ENCODE results near the gene NCKAP5. TPM values are rescaled to one million over a fixed set of nuclear protein-coding genes. Genes with fewer than 3 reads are reported as not detected.

The NCKAP5 gene
- total and polyA plus RNA-seq, 2 of the 8 experiments (the other 6 are each of a cell fraction or from before 2014, with no cell fraction given) = 0.27 to 0.86 TPM

DNA sequence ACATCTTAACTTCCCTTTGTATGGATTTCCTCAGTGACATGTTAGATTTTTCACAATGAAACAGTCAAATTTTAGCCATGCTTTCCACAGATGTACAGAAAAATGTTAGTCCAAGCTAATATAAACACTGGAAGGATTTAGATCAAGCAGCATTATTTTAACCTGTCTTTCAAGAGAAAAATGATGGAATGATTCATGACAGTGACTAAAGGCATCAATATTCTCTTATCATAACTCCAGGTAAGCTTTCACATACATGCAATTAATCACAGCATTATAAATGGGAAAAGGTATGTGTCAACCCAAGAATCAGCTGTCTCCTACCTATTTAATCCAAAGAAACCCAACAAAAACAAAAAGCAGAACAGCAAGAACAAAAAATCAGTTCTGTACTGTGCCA, 92.7 kb downstream of the NCKAP5 start:
- Histone ChIP-seq H3K27ac (ENCODE audit: low read depth, low read length) (no peak overlapping the region), H3K36me3 (ENCODE audit: control insufficient read depth in 2 of 4, insufficient read depth in 4 of 4, low read length in 3 of 4) (no peaks in the 10 kb centered on the region), H2AK5ac (ENCODE audit: low read depth, low read length) (no peak overlapping the region), H2BK5ac (ENCODE audit: low read depth, low read length) (no peak overlapping the region), H3K9ac (replicated peaks in 1 of 4; ENCODE audit: extremely low read depth in 1 of 4, low read depth in 3 of 4, low read length in 3 of 4) (no peak overlapping the region), H3K23ac (ENCODE audit: insufficient read length) (no peak overlapping the region), H3K56ac (replicated peaks; ENCODE audit: insufficient read length, low read depth, low read length) (no peak overlapping the region), H2BK20ac (ENCODE audit: low read length) (no peak overlapping the region), H3K18ac (ENCODE audit: extremely low read depth, low read length) (no peak overlapping the region), H3K79me1 (ENCODE audit: low read depth, low read length) (no peaks in the 10 kb centered on the region), H2AFZ (ENCODE audit: low read length) (no peak overlapping the region), H2BK12ac (ENCODE audit: low read depth, low read length) (no peak overlapping the region), H4K8ac (ENCODE audit: extremely low read depth, insufficient read depth, low read length) (no peak overlapping the region), H3K9me3 (ENCODE audit: insufficient read depth in 2 of 2, low read depth in 1 of 2, low read length in 1 of 2) (0 out of 4 replicates have a peak, but pooled peaks cover 0 to 3% of the 10 kb centered on the region in 2 experiments), H2BK15ac (ENCODE audit: low read length) (no peak overlapping the region), H2BK120ac (replicated peaks; ENCODE audit: low read depth, low read length) (no peak overlapping the region), H3K4me2 (ENCODE audit: insufficient read depth in 1 of 2, low read depth in 2 of 2, low read length in 2 of 2) (no peak overlapping the region), H4K91ac (replicated peaks; ENCODE audit: insufficient read length, low read length) (no peak overlapping the region), H3K4me1 (replicated peaks in 1 of 4; ENCODE audit: control insufficient read depth in 3 of 4, insufficient read depth in 4 of 4, low read length in 3 of 4) (no peaks in the 10 kb centered on the region), H3K4ac (replicated peaks; ENCODE audit: insufficient read length, low read depth, low read length) (no peak overlapping the region), H4K5ac (ENCODE audit: insufficient read length, low read depth, low read length) (no peak overlapping the region), H3K4me3 (ENCODE audit: extremely low read depth in 1 of 4, insufficient read depth in 2 of 4, low read depth in 3 of 4, low read length in 4 of 4) (no peak overlapping the region), H4K20me1 (replicated peaks in 1 of 2; ENCODE audit: control insufficient read depth in 1 of 2, insufficient read depth in 2 of 2, low read length in 2 of 2) (no peaks in the 10 kb centered on the region), H3K27me3 (replicated peaks in 1 of 4; ENCODE audit: control insufficient read depth in 3 of 4, extremely low read depth in 1 of 4, insufficient read depth in 3 of 4, low read length in 3 of 4) (peaks cover 0 to 1% (median 0%) of the 10 kb centered on the region in 4 experiments; a peak in 1 of 7 replicates), H3K23me2 (ENCODE audit: low read depth, low read length) (no peaks in the 10 kb centered on the region), H3K14ac (ENCODE audit: insufficient read length) (no peak overlapping the region), H3K79me2 (ENCODE audit: control insufficient read depth in 1 of 2, insufficient read depth in 2 of 2, low read length in 2 of 2) (no peaks in the 10 kb centered on the region)
- CTCF ChIA-PET (ENCODE audit: partially characterized antibody) = no interaction called here
- FAIRE-seq (no peak), DNase-seq (ENCODE audit: low read depth in 1 of 2, low spot score in 2 of 2) (no peak)
- POLR2A ChIA-PET (ENCODE audit: partially characterized antibody) = no interaction called here
- TF ChIP-seq KDM1A (IDR thresholded peaks at IDR 0.05; ENCODE audit: borderline replicate concordance, low read length) (no peak), TAF7 (optimal IDR thresholded peaks at IDR 0.05; ENCODE audit: borderline replicate concordance, low read depth, low read length) (no peak), EGR1 (IDR thresholded peaks at IDR 0.05; ENCODE audit: borderline replicate concordance, low read depth, low read length) (no peak), TCF12 (IDR thresholded peaks at IDR 0.05; ENCODE audit: low read depth, low read length) (no peak), PHF8 (conservative IDR thresholded peaks at IDR 0.05; ENCODE audit: low read depth, low read length) (no peak), SP1 (IDR thresholded peaks at IDR 0.05; ENCODE audit: low read depth, low read length) (no peak), RFX5 (IDR thresholded peaks at IDR 0.05; ENCODE audit: borderline replicate concordance, low read depth, low read length) (no peak), CHD1 (IDR thresholded peaks at IDR 0.05; ENCODE audit: low read depth, low read length) (no peak), RNF2 (IDR thresholded peaks at IDR 0.05; ENCODE audit: borderline replicate concordance, low read depth, low read length, missing control alignments, poor library complexity, severe bottlenecking) (no peak), CHD2 (IDR thresholded peaks at IDR 0.05; ENCODE audit: low read length) (no peak), CEBPB (IDR thresholded peaks at IDR 0.05; ENCODE audit: low read depth, low read length) (no peak), JUND (IDR thresholded peaks at IDR 0.05; ENCODE audit: low read length) (no peak)
- TF ChIP-seq, protein P1, sequence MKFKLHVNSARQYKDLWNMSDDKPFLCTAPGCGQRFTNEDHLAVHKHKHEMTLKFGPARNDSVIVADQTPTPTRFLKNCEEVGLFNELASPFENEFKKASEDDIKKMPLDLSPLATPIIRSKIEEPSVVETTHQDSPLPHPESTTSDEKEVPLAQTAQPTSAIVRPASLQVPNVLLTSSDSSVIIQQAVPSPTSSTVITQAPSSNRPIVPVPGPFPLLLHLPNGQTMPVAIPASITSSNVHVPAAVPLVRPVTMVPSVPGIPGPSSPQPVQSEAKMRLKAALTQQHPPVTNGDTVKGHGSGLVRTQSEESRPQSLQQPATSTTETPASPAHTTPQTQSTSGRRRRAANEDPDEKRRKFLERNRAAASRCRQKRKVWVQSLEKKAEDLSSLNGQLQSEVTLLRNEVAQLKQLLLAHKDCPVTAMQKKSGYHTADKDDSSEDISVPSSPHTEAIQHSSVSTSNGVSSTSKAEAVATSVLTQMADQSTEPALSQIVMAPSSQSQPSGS (IDR thresholded peaks at IDR 0.05; ENCODE audit: low read length) = no peak
- TF ChIP-seq, protein P2, sequence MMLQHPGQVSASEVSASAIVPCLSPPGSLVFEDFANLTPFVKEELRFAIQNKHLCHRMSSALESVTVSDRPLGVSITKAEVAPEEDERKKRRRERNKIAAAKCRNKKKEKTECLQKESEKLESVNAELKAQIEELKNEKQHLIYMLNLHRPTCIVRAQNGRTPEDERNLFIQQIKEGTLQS (IDR thresholded peaks at IDR 0.05; ENCODE audit: insufficient read depth, low read depth, low read length) = no peak
